RWPE2 (cell line): ENCODE data around the gene HES1.
A peak's percentile ranks its signal among the peaks of the same experiment; 100 is the strongest.

Experiments used
- ATAC-seq: fragments of 200-7000 bp; cut with Tn5 transposase; 3 replicates; pipeline ENCODE4 v1.9.1; 2021; ENCODE audit warnings: low read depth
- DNase-seq: peaks from one replicate; pipeline ENCODE4 v3.0.0-alpha.2; 2020; ENCODE audit warnings: low spot score
- H3K27ac ChIP-seq: fragments of 450-650 bp; 2 replicates; pipeline ENCODE4 v1.5.1; 2017; ENCODE audit warnings: mild to moderate bottlenecking; ENCODE audit not compliant: poor library complexity, severe bottlenecking
- H3K27me3 ChIP-seq: fragments of 250-450 bp; sonication (Bioruptor Pico); 2 replicates; pipeline ENCODE4 v1.5.1; 2021; ENCODE audit warnings: mild to moderate bottlenecking, moderate library complexity; ENCODE audit not compliant: insufficient read depth, poor library complexity, severe bottlenecking
- H3K36me3 ChIP-seq: fragments of 250-450 bp; sonication (Bioruptor Pico); 2 replicates; pipeline ENCODE4 v1.5.1; 2020; ENCODE audit warnings: low read depth, mild to moderate bottlenecking, moderate library complexity
- H3K4me1 ChIP-seq: fragments of 250-450 bp; sonication (Bioruptor Pico); 2 replicates; pipeline ENCODE4 v1.5.1; 2021; ENCODE audit warnings: mild to moderate bottlenecking, moderate library complexity; ENCODE audit not compliant: insufficient read depth, poor library complexity, severe bottlenecking
- H3K4me3 ChIP-seq: fragments of 250-450 bp; sonication (Bioruptor Pico); 2 replicates; pipeline ENCODE4 v1.5.1; 2021; ENCODE audit warnings: mild to moderate bottlenecking, moderate library complexity; ENCODE audit not compliant: severe bottlenecking
- H3K9me3 ChIP-seq: fragments of 250-450 bp; sonication (Bioruptor Pico); 2 replicates; pipeline ENCODE4 v1.5.1; 2021; ENCODE audit warnings: mild to moderate bottlenecking, moderate library complexity; ENCODE audit not compliant: severe bottlenecking
- CTCF ChIP-seq: fragments of 450-650 bp; IDR thresholded peaks from one replicate; pipeline ENCODE4 v1.5.1; 2017; ENCODE audit warnings: mild to moderate bottlenecking, moderate library complexity; ENCODE audit not compliant: poor library complexity, severe bottlenecking

HES1 gene

GRCh38 chr3:194135806-194136518 lies at the start of gene HES1:
Gene HES1, plus strand, starts transcription at chr3:194136148. Its CDS starts 233 bp downstream, at chr3:194136381.
- H3K27me3 ChIP-seq: no peaks in the 10 kb centered on the region
- peak within 1 kb of the TSS; percentile 99 for H3K27ac ChIP-seq
- peak; percentile 92 for DNase-seq

GRCh38 chr3:194086388-194087075 lies 49.4 kb upstream of the HES1 start:
- H3K27me3 ChIP-seq: no peaks in the 10 kb centered on the region
- H3K27ac ChIP-seq: no peak overlapping the region
- DNase-seq (no peak), ATAC-seq (no peak)
- H3K36me3 ChIP-seq: no peaks in the 10 kb centered on the region
- peaks cover 28% of the 10 kb centered on the region for H3K4me1 ChIP-seq
- H3K9me3 ChIP-seq: no peaks in the 10 kb centered on the region
- H3K4me3 ChIP-seq: no peak overlapping the region
- TF ChIP-seq CTCF: no peak

More at GRCh38 chr3:194135806-194136518, at the start of gene HES1:
- no peak for TF ChIP-seq CTCF
- H3K36me3 ChIP-seq: peaks cover 24% of the 10 kb centered on the region
- H3K4me3 ChIP-seq: peak within 1 kb of the TSS; percentile 77
- no peaks in the 10 kb centered on the region for H3K9me3 ChIP-seq
- peak; percentile 18 for ATAC-seq
- peaks cover 47% of the 10 kb centered on the region for H3K4me1 ChIP-seq

- DNase-seq (no peak), ATAC-seq (no peak)
- Histone ChIP-seq H3K36me3 (no peaks in the 10 kb centered on the region), H3K4me3 (no peak overlapping the region), H3K27me3 (no peaks in the 10 kb centered on the region), H3K27ac (no peak overlapping the region), H3K9me3 (no peaks in the 10 kb centered on the region), H3K4me1 (peaks cover 29% of the 10 kb centered on the region)
- no peak for TF ChIP-seq CTCF
Measured at GRCh38 chr3:194087280-194087679, 48.7 kb upstream of the HES1 start.

- Histone ChIP-seq H3K4me3 (no peak overlapping the region), H3K9me3 (no peaks in the 10 kb centered on the region), H3K27ac (peak overlapping the region; percentile 71), H3K36me3 (no peaks in the 10 kb centered on the region), H3K4me1 (peaks cover 29% of the 10 kb centered on the region), H3K27me3 (no peaks in the 10 kb centered on the region)
- DNase-seq (no peak), ATAC-seq (no peak)
- TF ChIP-seq CTCF: no peak
Measured at GRCh38 chr3:194087995-194088855, 47.7 kb upstream of the HES1 start.
